Breast epithelium (tissue), 4 donors: ENCODE results near the gene PRICKLE4. TPM values are rescaled to one million over a fixed set of nuclear protein-coding genes. Genes with fewer than 3 reads are reported as not detected.

Experiments
- DNase-seq, 2 donors: peaks; one replicate each; pipeline ENCODE4 v3.0.0-alpha.2; 2019; ENCODE audit warnings: low spot score in 2 of 2
- H3K27ac ChIP-seq, 2 donors: fragments of 200-600 bp; sonication (generic) in 1 of 2; one replicate each; pipeline ENCODE4 v1.5.1; 2016 to 2019; ENCODE audit warnings: mild to moderate bottlenecking in 1 of 2
- H3K27me3 ChIP-seq, 2 donors: fragments of 200-600 bp; sonication (generic) in 1 of 2; one replicate each; pipeline versions ENCODE4 v1.5.1 to v1.6.0; 2017 to 2019; ENCODE audit warnings: control low read depth in 1 of 2, mild to moderate bottlenecking in 1 of 2
- H3K36me3 ChIP-seq: fragments of 200-600 bp; one replicate; pipeline ENCODE4 v1.5.1; 2019
- H3K4me1 ChIP-seq, 2 donors: fragments of 200-600 bp; sonication (generic); one replicate each; pipeline ENCODE4 v1.5.1; 2016 to 2019; ENCODE audit warnings: control low read depth in 1 of 2
- H3K4me3 ChIP-seq, 3 donors: fragments of 200-600 bp; sonication (generic); 1 replicate in 2 of 3; 2 replicates in 1 of 3; pipeline ENCODE4 v1.5.1; 2016 to 2019; ENCODE audit warnings: mild to moderate bottlenecking in 3 of 3, moderate library complexity in 2 of 3
- H3K9me3 ChIP-seq, 2 donors: fragments of 200-600 bp; sonication (generic) in 1 of 2; one replicate each; pipeline ENCODE4 v1.5.1; 2016 to 2019; ENCODE audit warnings: control low read depth in 1 of 2
- POLR2A ChIP-seq: fragments of 450-650 bp; IDR thresholded peaks from one replicate; pipeline ENCODE4 v1.6.1; 2016; ENCODE audit warnings: antibody characterized with exemption, mild to moderate bottlenecking, moderate library complexity
- POLR2AphosphoS5 ChIP-seq, 3 donors: sonication (generic); formaldehyde crosslinking; IDR thresholded peaks; one replicate each; pipeline ENCODE4 v1.6.1; 2017; ENCODE audit warnings: antibody characterized with exemption in 3 of 3
- intact Hi-C: fragments of 100-400 bp; cut with DNase I; formaldehyde crosslinking; loops from one replicate; pipeline ENCODE4 v1.15.1; 2023; ENCODE audit warnings: low total_unique reads
- total RNA-seq, 3 donors: library from RNA; depleted of rRNA; stranded (reverse); fragments of >200 nt; gene quantifications; one replicate each; pipeline ENCODE4 v1.1.0, GENCODE V29; 2016
- TF ChIP-seq, protein P1 (sequence below), 3 donors: fragments of 450-650 bp; IDR thresholded peaks; one replicate each; pipeline ENCODE4 v1.5.1; 2016 to 2017; ENCODE audit warnings: antibody characterized with exemption in 3 of 3, mild to moderate bottlenecking in 3 of 3, moderate library complexity in 3 of 3

Gene PRICKLE4
- total RNA-seq, 3 donors from 2014 or later, result 0.80 to 5.3 (median 3.3) TPM

DNA sequence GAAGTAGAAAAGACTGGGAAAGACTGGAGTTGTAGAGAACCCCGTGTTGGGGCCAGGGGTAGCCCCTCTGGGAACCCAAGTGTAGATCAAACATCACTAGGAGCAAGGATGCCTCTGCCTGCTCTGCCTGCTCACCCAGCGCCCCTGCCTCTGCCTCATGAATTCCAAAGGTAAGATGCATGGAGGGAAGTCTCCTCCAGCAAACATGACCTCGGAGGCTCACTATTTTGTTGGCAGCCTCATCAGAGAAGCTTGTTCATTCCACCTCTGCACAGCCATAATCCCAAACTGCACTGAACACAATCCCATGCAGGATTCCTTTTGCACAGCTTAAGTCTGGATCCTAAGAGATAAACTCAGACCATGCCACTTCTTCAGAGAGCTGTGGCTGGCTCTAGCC is 5.7 kb upstream of the PRICKLE4 start:
- Histone ChIP-seq H3K4me1 (no peaks in the 10 kb centered on the region), H3K4me3 (no peak overlapping the region), H3K36me3 (peaks cover 11% of the 10 kb centered on the region), H3K27me3 (no peaks in the 10 kb centered on the region), H3K9me3 (no peaks in the 10 kb centered on the region), H3K27ac (no peak overlapping the region)
- TF ChIP-seq POLR2AphosphoS5 (IDR thresholded peaks at IDR 0.05) (no peak), POLR2A (no peak)
- TF ChIP-seq, protein P1, sequence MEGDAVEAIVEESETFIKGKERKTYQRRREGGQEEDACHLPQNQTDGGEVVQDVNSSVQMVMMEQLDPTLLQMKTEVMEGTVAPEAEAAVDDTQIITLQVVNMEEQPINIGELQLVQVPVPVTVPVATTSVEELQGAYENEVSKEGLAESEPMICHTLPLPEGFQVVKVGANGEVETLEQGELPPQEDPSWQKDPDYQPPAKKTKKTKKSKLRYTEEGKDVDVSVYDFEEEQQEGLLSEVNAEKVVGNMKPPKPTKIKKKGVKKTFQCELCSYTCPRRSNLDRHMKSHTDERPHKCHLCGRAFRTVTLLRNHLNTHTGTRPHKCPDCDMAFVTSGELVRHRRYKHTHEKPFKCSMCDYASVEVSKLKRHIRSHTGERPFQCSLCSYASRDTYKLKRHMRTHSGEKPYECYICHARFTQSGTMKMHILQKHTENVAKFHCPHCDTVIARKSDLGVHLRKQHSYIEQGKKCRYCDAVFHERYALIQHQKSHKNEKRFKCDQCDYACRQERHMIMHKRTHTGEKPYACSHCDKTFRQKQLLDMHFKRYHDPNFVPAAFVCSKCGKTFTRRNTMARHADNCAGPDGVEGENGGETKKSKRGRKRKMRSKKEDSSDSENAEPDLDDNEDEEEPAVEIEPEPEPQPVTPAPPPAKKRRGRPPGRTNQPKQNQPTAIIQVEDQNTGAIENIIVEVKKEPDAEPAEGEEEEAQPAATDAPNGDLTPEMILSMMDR (IDR thresholded peaks at IDR 0.05), result no peak
- intact Hi-C loops, result no loop called here
- no peak for DNase-seq

GRCh38 chr6:41775293-41775882 is 5.2 kb upstream of the PRICKLE4 start:
- no peak overlapping the region for H3K27ac ChIP-seq
- no peaks in the 10 kb centered on the region for H3K4me1 ChIP-seq
- no peaks in the 10 kb centered on the region for H3K27me3 ChIP-seq
- TF ChIP-seq, protein P1 (IDR thresholded peaks at IDR 0.05), result no peak
- TF ChIP-seq POLR2AphosphoS5 (IDR thresholded peaks at IDR 0.05) (no peak), POLR2A (no peak)
- intact Hi-C loops, result no loop called here
- no peak overlapping the region for H3K4me3 ChIP-seq
- no peaks in the 10 kb centered on the region for H3K9me3 ChIP-seq
- DNase-seq, result no peak
- peaks cover 11% of the 10 kb centered on the region for H3K36me3 ChIP-seq

- H3K4me3 ChIP-seq, result no peak overlapping the region
- peaks cover 5% of the 10 kb centered on the region in 2 donors for H3K4me1 ChIP-seq
- no peak overlapping the region for H3K27ac ChIP-seq
- intact Hi-C loops, result no loop called here
- H3K36me3 ChIP-seq, result peaks cover 5% of the 10 kb centered on the region
- H3K9me3 ChIP-seq, result no peaks in the 10 kb centered on the region
- H3K27me3 ChIP-seq, result no peaks in the 10 kb centered on the region
- TF ChIP-seq, protein P1 (IDR thresholded peaks at IDR 0.05), result no peak
- TF ChIP-seq POLR2AphosphoS5 (IDR thresholded peaks at IDR 0.05) (no peak), POLR2A (no peak)
- DNase-seq, result no peak
Observed at GRCh38 chr6:41777551-41778285, 2.9 kb upstream of the PRICKLE4 start.

DNA sequence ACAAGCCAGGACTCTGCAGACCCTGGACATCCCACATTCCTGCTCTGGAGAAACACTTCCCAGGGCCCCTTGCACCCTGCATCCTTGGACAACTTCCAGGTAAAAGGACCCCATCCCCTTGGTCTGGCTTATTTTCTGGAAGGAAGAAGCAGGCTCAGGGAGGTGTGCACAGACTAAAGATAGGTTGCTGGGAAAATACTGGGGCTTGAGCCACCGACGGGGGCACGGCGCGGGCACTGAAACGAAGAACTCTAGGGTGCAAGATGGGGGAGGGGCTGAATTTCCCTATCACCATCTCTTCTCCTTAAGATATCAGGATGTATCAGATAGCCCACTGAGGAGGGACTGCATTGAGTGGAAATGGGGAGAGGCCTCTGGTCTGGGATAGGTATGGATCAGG is 1.7 kb upstream of the PRICKLE4 start:
- peak overlapping the region in 1 of 2 donors; percentile 82 for H3K27ac ChIP-seq
- H3K4me3 ChIP-seq, result peak overlapping the region; percentile 77 to 81 (median 77)
- peaks cover 5% of the 10 kb centered on the region for H3K36me3 ChIP-seq
- H3K9me3 ChIP-seq, result no peaks in the 10 kb centered on the region
- intact Hi-C loops, result no loop called here
- no peaks in the 10 kb centered on the region for H3K27me3 ChIP-seq
- TF ChIP-seq, protein P1 (IDR thresholded peaks at IDR 0.05), result no peak
- no peak for TF ChIP-seq POLR2A
- TF ChIP-seq POLR2AphosphoS5 (IDR thresholded peaks at IDR 0.05), result no peak
- DNase-seq, result no peak
- H3K4me1 ChIP-seq, result peaks cover 5% of the 10 kb centered on the region in 2 donors

DNA sequence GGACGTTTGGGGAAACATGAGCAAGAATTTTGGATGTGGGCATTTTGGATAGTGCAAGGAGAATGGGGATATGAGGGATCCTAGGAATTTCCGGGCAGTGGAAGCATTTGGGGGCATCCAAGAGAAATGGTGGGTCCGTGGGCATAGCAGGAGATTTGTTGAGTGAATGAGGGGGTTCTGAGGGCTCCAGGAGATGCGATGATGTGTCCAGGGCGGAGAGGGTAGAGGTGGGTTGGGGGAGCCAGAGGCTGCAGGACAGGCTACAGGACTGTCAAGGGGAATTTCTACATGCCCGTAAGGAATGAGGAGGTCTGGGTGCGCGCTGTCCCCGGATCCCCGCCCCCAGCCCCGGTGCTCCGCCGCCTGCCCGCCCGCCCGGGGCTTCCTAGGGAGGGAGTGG is 1.2 kb upstream of the PRICKLE4 start:
- no peaks in the 10 kb centered on the region for H3K9me3 ChIP-seq
- no peak for DNase-seq
- H3K4me1 ChIP-seq, result peaks cover 5% of the 10 kb centered on the region in 2 donors
- TF ChIP-seq, protein P1 (IDR thresholded peaks at IDR 0.05), result no peak
- no peak for TF ChIP-seq POLR2AphosphoS5 (IDR thresholded peaks at IDR 0.05)
- peak overlapping the region; percentile 77 to 81 (median 77) for H3K4me3 ChIP-seq
- intact Hi-C loops, result no loop called here
- H3K36me3 ChIP-seq, result peaks cover 4% of the 10 kb centered on the region
- no peaks in the 10 kb centered on the region for H3K27me3 ChIP-seq
- H3K27ac ChIP-seq, result peak overlapping the region in 1 of 2 donors; percentile 82
